Left ventricle myocardium inferior (tissue), 1 donor: Measurements from ENCODE around the gene ST6GALNAC2. TPM values are rescaled to one million over a fixed set of nuclear protein-coding genes. Genes with fewer than 3 reads are reported as not detected.

ENCODE experiments used
- DNase-seq: peaks from one replicate; pipeline ENCODE4 v3.0.0-alpha.2; 2020
- H3K27ac ChIP-seq: fragments of 200-600 bp; replicated peaks from 2 replicates; pipeline ENCODE4 v1.8.0; 2021
- H3K27me3 ChIP-seq: fragments of 200-600 bp; 2 replicates; pipeline ENCODE4 v1.8.0; 2021; ENCODE audit warnings: low read depth
- H3K36me3 ChIP-seq: fragments of 200-600 bp; 2 replicates; pipeline ENCODE4 v1.8.0; 2021
- H3K4me1 ChIP-seq: fragments of 200-600 bp; 2 replicates; pipeline ENCODE4 v1.8.0; 2021
- H3K4me3 ChIP-seq: fragments of 200-600 bp; 2 replicates; pipeline ENCODE4 v1.8.0; 2021; ENCODE audit warnings: mild to moderate bottlenecking, moderate library complexity
- H3K9me3 ChIP-seq: fragments of 200-600 bp; replicated peaks from 2 replicates; pipeline ENCODE4 v1.8.0; 2021
- CTCF ChIP-seq: fragments of 200-600 bp; IDR thresholded peaks from 2 replicates; pipeline ENCODE4 v1.8.0; 2021; ENCODE audit warnings: antibody characterized with exemption, mild to moderate bottlenecking, borderline replicate concordance
- intact Hi-C: fragments of 100-400 bp; cut with micrococcal nuclease; formaldehyde crosslinking; loops from one replicate; pipeline ENCODE4 v1.11.0; 2022
- total RNA-seq: library from RNA; stranded (reverse); fragmentation: NEBNext Ultra II Directional; extraction: Animal tissue kit (Norgen Biotek cat#: 25700); gene quantifications from one replicate; pipeline ENCODE4 v1.2.1, GENCODE V29; 2021
- donor health status: DM: no; HTN: yes; CAD: no; lungs with severe emphysema.

The ST6GALNAC2 gene
- total RNA-seq, 1 donor from 2014 or later = 4.3 TPM

GRCh38 chr17:76538281-76538931 lies 47.3 kb downstream of the ST6GALNAC2 start:
- H3K27ac ChIP-seq = peak overlapping the region; percentile 93
- H3K4me3 ChIP-seq = peak overlapping the region; percentile 73
- intact Hi-C loops = no loop called here
- TF ChIP-seq CTCF = no peak
- H3K4me1 ChIP-seq = peaks cover 88% of the 10 kb centered on the region
- DNase-seq = peak; percentile 25
- H3K36me3 ChIP-seq = no peaks in the 10 kb centered on the region
- H3K9me3 ChIP-seq = no peaks in the 10 kb centered on the region
- H3K27me3 ChIP-seq = peaks cover 18% of the 10 kb centered on the region

GRCh38 chr17:76537578-76538280 lies 47.9 kb downstream of the ST6GALNAC2 start, which contains the start of gene CYGB:
Gene CYGB, minus strand, starts transcription at chr17:76537709. Its CDS starts 167 bp downstream, at chr17:76537542.
- Histone ChIP-seq H3K9me3 (no peaks in the 10 kb centered on the region), H3K4me1 (peaks cover 88% of the 10 kb centered on the region), H3K27me3 (peaks cover 18% of the 10 kb centered on the region), H3K4me3 (peak within 1 kb of the TSS; percentile 73), H3K27ac (peak within 1 kb of the TSS; percentile 93), H3K36me3 (no peaks in the 10 kb centered on the region)
- intact Hi-C loops = no loop called here
- peak; percentile 74 for DNase-seq
- no peak for TF ChIP-seq CTCF

- Histone ChIP-seq H3K27me3 (peaks cover 18% of the 10 kb centered on the region), H3K9me3 (no peaks in the 10 kb centered on the region), H3K36me3 (no peaks in the 10 kb centered on the region), H3K4me1 (peaks cover 88% of the 10 kb centered on the region), H3K4me3 (peak overlapping the region; percentile 73), H3K27ac (peak overlapping the region; percentile 93)
- intact Hi-C loops = no loop called here
- no peak for TF ChIP-seq CTCF
- peak; percentile 55 for DNase-seq
Observed at GRCh38 chr17:76537288-76537577, 48.4 kb downstream of the ST6GALNAC2 start.

- Histone ChIP-seq H3K4me3 (peak overlapping the region; percentile 73), H3K36me3 (no peaks in the 10 kb centered on the region), H3K9me3 (no peaks in the 10 kb centered on the region), H3K4me1 (peaks cover 88% of the 10 kb centered on the region), H3K27me3 (peaks cover 18% of the 10 kb centered on the region), H3K27ac (peak overlapping the region; percentile 93)
- DNase-seq = no peak
- no peak for TF ChIP-seq CTCF
- intact Hi-C loops = no loop called here
Observed at GRCh38 chr17:76536511-76537287, 49.0 kb downstream of the ST6GALNAC2 start.

- no peaks in the 10 kb centered on the region for H3K9me3 ChIP-seq
- H3K27ac ChIP-seq = peak overlapping the region; percentile 93
- H3K36me3 ChIP-seq = no peaks in the 10 kb centered on the region
- peaks cover 18% of the 10 kb centered on the region for H3K27me3 ChIP-seq
- H3K4me3 ChIP-seq = peak overlapping the region; percentile 73
- H3K4me1 ChIP-seq = peaks cover 88% of the 10 kb centered on the region
- no peak for DNase-seq
- intact Hi-C loops = no loop called here
- no peak for TF ChIP-seq CTCF
Observed at GRCh38 chr17:76535788-76536510, 49.7 kb downstream of the ST6GALNAC2 start.
